Kidney glomerular epithelial cell (primary cell): ENCODE results near the gene SLCO3A1.
"Not testable (repeated sequence)": the region's sequence is repeated elsewhere in the genome, so short reads cannot be mapped to it uniquely, and the experiment has no call there.

Experiments used
- DNase-seq: peaks from one replicate; lab custom pipeline; 2025; lab: John Stamatoyannopoulos, UW

SLCO3A1 gene

GRCh38 chr15:91940496-91941381 lies 87.2 kb downstream of the SLCO3A1 start:
- DNase-seq = peak; percentile 22

- no peak for DNase-seq
These were observed 88.6 kb downstream of the SLCO3A1 start for GRCh38 chr15:91941871-91942658.

- DNase-seq = peak; percentile 78
These were observed 89.3 kb downstream of the SLCO3A1 start for GRCh38 chr15:91942720-91943394.

GRCh38 chr15:91944331-91944730 lies 90.8 kb downstream of the SLCO3A1 start:
- no peak for DNase-seq

GRCh38 chr15:91945385-91945784 lies 91.9 kb downstream of the SLCO3A1 start:
- no peak for DNase-seq

- DNase-seq = no peak
These were observed 92.6 kb downstream of the SLCO3A1 start for GRCh38 chr15:91946075-91946474.

- no peak for DNase-seq
These were observed 93.2 kb downstream of the SLCO3A1 start for GRCh38 chr15:91946581-91947292.

- no peak for DNase-seq
These were observed 93.8 kb downstream of the SLCO3A1 start for GRCh38 chr15:91947293-91947679.

- peak; percentile 83 for DNase-seq
These were observed 94.4 kb downstream of the SLCO3A1 start for GRCh38 chr15:91947683-91948608.

GRCh38 chr15:91949361-91949760 lies 95.9 kb downstream of the SLCO3A1 start:
- DNase-seq = no peak

- no peak for DNase-seq
These were observed 96.5 kb downstream of the SLCO3A1 start for GRCh38 chr15:91950054-91950453.

- DNase-seq = no peak
These were observed 97.3 kb downstream of the SLCO3A1 start for GRCh38 chr15:91950631-91951329.

GRCh38 chr15:91952216-91952615 lies 98.7 kb downstream of the SLCO3A1 start:
- no peak for DNase-seq

GRCh38 chr15:91953432-91953831 lies 99.9 kb downstream of the SLCO3A1 start:
- DNase-seq = peak; percentile 57

- no peak for DNase-seq
These were observed 100.8 kb downstream of the SLCO3A1 start for GRCh38 chr15:91954292-91954691.

GRCh38 chr15:91956026-91956723 lies 102.7 kb downstream of the SLCO3A1 start:
- no peak for DNase-seq

GRCh38 chr15:91961357-91961756 lies 107.8 kb downstream of the SLCO3A1 start:
- DNase-seq = no peak

- not testable (repeated sequence) for DNase-seq
These were observed 110.2 kb downstream of the SLCO3A1 start for GRCh38 chr15:91963747-91964146.

GRCh38 chr15:91965501-91966193 lies 112.1 kb downstream of the SLCO3A1 start:
- peak; percentile 64 for DNase-seq
